ENCODE data around the gene PAK5. TPM values are rescaled to one million over a fixed set of nuclear protein-coding genes. Genes with fewer than 3 reads are reported as not detected.

The PAK5 gene
- total and polyA plus RNA-seq, 4 donors = 0.02 to 0.17 (median 0.04) TPM; not detected in 1

- WGBS = 86% methylated on average over 2 of the region's 2 CpGs
- Histone ChIP-seq H3K36me3 (ENCODE audit: control insufficient read depth in 4 of 4, insufficient read depth in 3 of 4, low read depth in 1 of 4, low read length in 3 of 4) (no peaks in the 10 kb centered on the region), H3K9ac (ENCODE audit: low read depth in 1 of 2, low read length in 2 of 2) (no peak overlapping the region), H3K4me3 (ENCODE audit: low read depth in 1 of 3, low read length in 3 of 3) (no peak overlapping the region), H3K9me3 (ENCODE audit: control insufficient read depth in 4 of 4, low read length in 3 of 4) (peaks cover 3 to 8% (median 6%) of the 10 kb centered on the region in 4 donors), H3K4me1 (ENCODE audit: control insufficient read depth in 4 of 4, insufficient read depth in 4 of 4, low read length in 3 of 4) (no peaks in the 10 kb centered on the region), H3K27me3 (ENCODE audit: control insufficient read depth in 4 of 4, insufficient read depth in 4 of 4, low read length in 3 of 4) (peaks cover 2 to 5% (median 3%) of the 10 kb centered on the region in 4 donors), H3K27ac (ENCODE audit: low read depth in 1 of 2, low read length in 2 of 2) (no peak overlapping the region)
- DNase-seq (ENCODE audit: low spot score) = no peak
- TF ChIP-seq CTCF (IDR thresholded peaks at IDR 0.05; ENCODE audit: low read depth, low read length, missing input control) = no peak
- no peak for TF ChIP-seq RAD21 (IDR thresholded peaks at IDR 0.05)
- no peak for TF ChIP-seq EGR1 (IDR thresholded peaks at IDR 0.05; ENCODE audit: low read depth in 2 of 2)
- TF ChIP-seq HNF4A (conservative IDR thresholded peaks at IDR 0.05) = no peak
- TF ChIP-seq TAF1 (conservative IDR thresholded peaks at IDR 0.05) = no peak
- TF ChIP-seq RXRA (IDR thresholded peaks at IDR 0.05) = no peak
- no peak for TF ChIP-seq REST (IDR thresholded peaks at IDR 0.05)
- no peak for TF ChIP-seq FOXA2 (IDR thresholded peaks at IDR 0.05)
- no peak for TF ChIP-seq HNF4G (IDR thresholded peaks at IDR 0.05)
- no peak for TF ChIP-seq ZBTB33 (IDR thresholded peaks at IDR 0.05)
- TF ChIP-seq JUND (IDR thresholded peaks at IDR 0.05) = no peak
These were observed 288.0 kb downstream of the PAK5 start for GRCh38 chr20:9550871-9551270.

- Histone ChIP-seq H3K9me3 (ENCODE audit: control insufficient read depth in 4 of 4, low read length in 3 of 4) (peaks cover 3 to 8% (median 6%) of the 10 kb centered on the region in 4 donors), H3K4me1 (ENCODE audit: control insufficient read depth in 4 of 4, insufficient read depth in 4 of 4, low read length in 3 of 4) (no peaks in the 10 kb centered on the region), H3K9ac (ENCODE audit: low read depth in 1 of 2, low read length in 2 of 2) (no peak overlapping the region), H3K27ac (ENCODE audit: low read depth in 1 of 2, low read length in 2 of 2) (no peak overlapping the region), H3K4me3 (ENCODE audit: low read depth in 1 of 3, low read length in 3 of 3) (no peak overlapping the region), H3K27me3 (ENCODE audit: control insufficient read depth in 4 of 4, insufficient read depth in 4 of 4, low read length in 3 of 4) (peaks cover 2 to 5% (median 3%) of the 10 kb centered on the region in 4 donors), H3K36me3 (ENCODE audit: control insufficient read depth in 4 of 4, insufficient read depth in 3 of 4, low read depth in 1 of 4, low read length in 3 of 4) (no peaks in the 10 kb centered on the region)
- no peak for DNase-seq (ENCODE audit: low spot score)
- WGBS = 69% methylated on average over 1 of the region's 1 CpG
- TF ChIP-seq NR2F2 (IDR thresholded peaks at IDR 0.05) (no peak), RXRA (IDR thresholded peaks at IDR 0.05) (no peak), REST (IDR thresholded peaks at IDR 0.05) (no peak), JUND (IDR thresholded peaks at IDR 0.05) (no peak), MAX (IDR thresholded peaks at IDR 0.05) (no peak), CTCF (IDR thresholded peaks at IDR 0.05; ENCODE audit: low read depth, low read length, missing input control) (no peak), FOXA1 (IDR thresholded peaks at IDR 0.05) (no peak), HNF4G (IDR thresholded peaks at IDR 0.05) (no peak)
These were observed 288.6 kb downstream of the PAK5 start for GRCh38 chr20:9550283-9550682.
